Loucy (cell line): Measurements from ENCODE around the gene TXN2.

Experiments used
- CTCF ChIP-seq: fragments of 200-600 bp; sonication (generic); conservative IDR thresholded peaks from 2 replicates; pipeline ENCODE4 v1.5.1; 2014; ENCODE audit warnings: mild to moderate bottlenecking, antibody characterized with exemption, low read length
- EZH2phosphoT487 ChIP-seq: fragments of 200-600 bp; IDR thresholded peaks from 2 replicates; pipeline ENCODE4 v1.6.1; 2018; ENCODE audit warnings: antibody characterized with exemption, mild to moderate bottlenecking, moderate library complexity, borderline replicate concordance

GRCh38 chr22:36454916-36455570, 26.4 kb downstream of the TXN2 start:
- no peak for TF ChIP-seq CTCF
- no peak for TF ChIP-seq EZH2phosphoT487
